ENCODE data around the gene TIGD3. TPM values are rescaled to one million over a fixed set of nuclear protein-coding genes. Genes with fewer than 3 reads are reported as not detected.
A peak's percentile ranks its signal among the peaks of the same experiment; 100 is the strongest.

The TIGD3 gene
- total and polyA plus RNA-seq, 9 of the 15 experiments (the other 6 are each of a cell fraction or from before 2014, with no cell fraction given) = 0.06 to 1.3 (median 0.56) TPM

DNA sequence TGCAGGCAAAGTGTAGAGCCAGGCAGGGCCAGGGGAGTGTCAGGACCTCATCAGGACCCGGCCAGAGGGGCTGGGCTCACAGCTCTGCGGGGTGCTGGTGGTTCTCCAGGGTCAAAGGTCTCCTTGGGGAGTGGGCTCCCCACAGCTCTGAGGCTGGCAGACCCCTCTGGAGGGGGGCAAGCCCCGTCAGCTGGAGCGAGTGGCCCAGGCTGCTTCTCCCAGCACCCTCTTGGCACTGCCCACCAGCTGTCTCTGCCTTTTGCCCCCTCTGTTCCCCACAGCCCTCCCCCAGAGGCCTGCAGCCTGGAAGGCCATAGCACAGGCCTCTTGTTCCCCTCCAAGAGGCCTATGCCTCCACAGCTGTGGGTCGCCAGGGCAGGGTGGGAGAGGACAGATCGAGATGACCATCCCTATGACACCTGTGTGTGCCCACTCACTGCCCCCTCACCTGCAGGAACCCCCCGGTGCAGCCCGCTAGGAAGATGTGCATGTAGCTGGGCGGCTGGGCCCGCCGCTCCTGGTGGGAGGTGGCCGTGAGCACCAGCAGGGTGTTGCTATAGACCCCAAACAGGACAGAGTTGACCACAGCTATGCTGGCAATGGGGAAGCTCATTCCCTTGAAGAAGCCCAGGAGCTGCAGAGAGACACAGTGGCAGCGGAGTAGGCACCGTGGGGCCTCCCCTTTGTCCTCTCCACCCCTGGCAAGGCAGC lies 24.5 kb downstream of the TIGD3 start (continued):
- TF ChIP-seq, protein P1, sequence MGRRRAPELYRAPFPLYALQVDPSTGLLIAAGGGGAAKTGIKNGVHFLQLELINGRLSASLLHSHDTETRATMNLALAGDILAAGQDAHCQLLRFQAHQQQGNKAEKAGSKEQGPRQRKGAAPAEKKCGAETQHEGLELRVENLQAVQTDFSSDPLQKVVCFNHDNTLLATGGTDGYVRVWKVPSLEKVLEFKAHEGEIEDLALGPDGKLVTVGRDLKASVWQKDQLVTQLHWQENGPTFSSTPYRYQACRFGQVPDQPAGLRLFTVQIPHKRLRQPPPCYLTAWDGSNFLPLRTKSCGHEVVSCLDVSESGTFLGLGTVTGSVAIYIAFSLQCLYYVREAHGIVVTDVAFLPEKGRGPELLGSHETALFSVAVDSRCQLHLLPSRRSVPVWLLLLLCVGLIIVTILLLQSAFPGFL (CRISPR knock-in tag; IDR thresholded peaks at IDR 0.05) = no peak
- no peak for TF ChIP-seq BDP1 (IDR thresholded peaks at IDR 0.05; ENCODE audit: insufficient read depth, insufficient read length)
- TF ChIP-seq, protein P2, sequence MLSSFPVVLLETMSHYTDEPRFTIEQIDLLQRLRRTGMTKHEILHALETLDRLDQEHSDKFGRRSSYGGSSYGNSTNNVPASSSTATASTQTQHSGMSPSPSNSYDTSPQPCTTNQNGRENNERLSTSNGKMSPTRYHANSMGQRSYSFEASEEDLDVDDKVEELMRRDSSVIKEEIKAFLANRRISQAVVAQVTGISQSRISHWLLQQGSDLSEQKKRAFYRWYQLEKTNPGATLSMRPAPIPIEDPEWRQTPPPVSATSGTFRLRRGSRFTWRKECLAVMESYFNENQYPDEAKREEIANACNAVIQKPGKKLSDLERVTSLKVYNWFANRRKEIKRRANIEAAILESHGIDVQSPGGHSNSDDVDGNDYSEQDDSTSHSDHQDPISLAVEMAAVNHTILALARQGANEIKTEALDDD (IDR thresholded peaks at IDR 0.05) = no peak
- no peak for TF ChIP-seq STAG1 (CRISPR knock-in tag; IDR thresholded peaks at IDR 0.05; ENCODE audit: borderline replicate concordance)

DNA sequence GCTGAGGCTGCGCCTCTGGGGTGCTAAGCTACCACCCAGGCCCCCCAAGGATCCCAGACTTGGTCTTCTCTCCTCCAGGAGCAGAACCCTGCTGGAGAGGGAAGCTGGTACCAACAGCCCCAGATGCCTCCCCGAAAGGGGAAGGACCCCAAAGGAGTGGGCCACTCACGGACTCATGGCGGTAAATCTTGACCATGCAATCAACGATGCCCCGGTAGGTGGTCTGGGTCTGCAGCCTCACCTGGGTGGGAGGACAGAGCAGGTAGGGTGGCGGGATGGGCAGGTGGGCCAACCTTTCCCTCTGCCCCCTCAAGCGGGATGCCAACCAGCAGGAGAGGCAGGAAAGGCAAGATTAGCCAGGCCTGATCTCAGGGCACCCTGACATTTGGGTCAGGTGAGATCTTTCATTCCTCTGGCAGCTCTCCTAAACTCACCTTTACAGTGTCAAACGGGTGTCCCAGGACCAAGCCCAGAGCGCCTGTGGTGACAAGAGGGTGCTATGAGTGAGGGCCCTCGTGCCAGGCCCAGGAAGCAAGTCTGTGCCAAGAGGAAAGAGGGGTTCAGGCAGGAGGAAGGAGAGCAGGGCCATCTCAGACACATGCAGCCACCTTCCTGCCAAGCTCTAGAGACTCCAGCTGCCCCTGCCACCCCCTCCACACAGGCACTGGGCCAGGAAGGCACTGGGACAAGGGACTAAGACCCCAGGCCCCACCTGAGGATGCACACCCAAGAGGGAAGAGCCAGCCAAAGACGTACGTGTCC lies 25.3 kb downstream of the TIGD3 start:
- TF ChIP-seq RBFOX2 (IDR thresholded peaks at IDR 0.05; ENCODE audit: low read depth, low read length) = 0 out of 2 replicates have a peak, but pooled peaks have one; percentile 8
- TF ChIP-seq, protein P3, sequence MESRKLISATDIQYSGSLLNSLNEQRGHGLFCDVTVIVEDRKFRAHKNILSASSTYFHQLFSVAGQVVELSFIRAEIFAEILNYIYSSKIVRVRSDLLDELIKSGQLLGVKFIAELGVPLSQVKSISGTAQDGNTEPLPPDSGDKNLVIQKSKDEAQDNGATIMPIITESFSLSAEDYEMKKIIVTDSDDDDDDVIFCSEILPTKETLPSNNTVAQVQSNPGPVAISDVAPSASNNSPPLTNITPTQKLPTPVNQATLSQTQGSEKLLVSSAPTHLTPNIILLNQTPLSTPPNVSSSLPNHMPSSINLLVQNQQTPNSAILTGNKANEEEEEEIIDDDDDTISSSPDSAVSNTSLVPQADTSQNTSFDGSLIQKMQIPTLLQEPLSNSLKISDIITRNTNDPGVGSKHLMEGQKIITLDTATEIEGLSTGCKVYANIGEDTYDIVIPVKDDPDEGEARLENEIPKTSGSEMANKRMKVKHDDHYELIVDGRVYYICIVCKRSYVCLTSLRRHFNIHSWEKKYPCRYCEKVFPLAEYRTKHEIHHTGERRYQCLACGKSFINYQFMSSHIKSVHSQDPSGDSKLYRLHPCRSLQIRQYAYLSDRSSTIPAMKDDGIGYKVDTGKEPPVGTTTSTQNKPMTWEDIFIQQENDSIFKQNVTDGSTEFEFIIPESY (CRISPR knock-in tag; IDR thresholded peaks at IDR 0.05) = peak; percentile 65
- TF ChIP-seq CREBBP (IDR thresholded peaks at IDR 0.05; ENCODE audit: low read depth, low read length) = no peak
- intact Hi-C loops (cut with micrococcal nuclease) = no loop called here

More for the DNA sequence above, 25.3 kb downstream of the TIGD3 start:
- 71% methylated on average over 12 of the region's 13 CpGs for WGBS (ENCODE audit: insufficient coverage, low coverage, missing lambda C conversion rate)
- DNase-seq (ENCODE audit: extremely low read depth in 1 of 4, low spot score in 3 of 4) (no peak), ATAC-seq (no peak), FAIRE-seq (no peak)
- no peaks in the 10 kb centered on the region for H3K9me3 ChIP-seq (replicated peaks; ENCODE audit: control insufficient read depth, insufficient read depth, low read depth, low read length)
- no peaks in the 10 kb centered on the region for H3K9me1 ChIP-seq (ENCODE audit: control insufficient read depth, insufficient read depth, low read length)
- POLR2A ChIA-PET = interaction anchor here (0.6 to 16.2 kb wide), 7 partner anchors 9 to 123 kb away, joined by 3 to 253 read pairs (median 5); partner anchors contain the start of genes MALAT1 and NEAT1
- no peaks in the 10 kb centered on the region; the same call in 1 of the 2 replicates for H4K20me1 ChIP-seq (replicated peaks; ENCODE audit: control insufficient read depth, insufficient read depth, low read length)
- no TSS peak for BruUV-seq (replicated peaks)
- no peak overlapping the region for H3K4me3 ChIP-seq
- no peaks in the 10 kb centered on the region for H3K79me2 ChIP-seq (ENCODE audit: control insufficient read depth, insufficient read depth, low read length)
- H3K27me3 ChIP-seq (ENCODE audit: control insufficient read depth in 2 of 2, insufficient read depth in 2 of 2, low read length in 2 of 2) = no peaks in the 10 kb centered on the region
- H3K4me2 ChIP-seq (ENCODE audit: insufficient read depth, low read length) = no peak overlapping the region
- CTCF ChIA-PET (ENCODE audit: low intra/inter-chr PET ratio) = no interaction called here
- no peaks in the 10 kb centered on the region for H3K36me3 ChIP-seq (ENCODE audit: control insufficient read depth, insufficient read depth, low read length)
- peaks cover 21 to 74% of the 10 kb centered on the region in 2 experiments for H3K4me1 ChIP-seq (replicated peaks in 1 of 2; ENCODE audit: control insufficient read depth in 2 of 2, insufficient read depth in 2 of 2, low read length in 2 of 2)
- H3K9ac ChIP-seq (ENCODE audit: insufficient read depth in 1 of 2, low read depth in 2 of 2, low read length in 2 of 2) = peak overlapping the region in 1 of 2 experiments; percentile 55; a peak in 1 of 4 replicates
- in situ Hi-C loops (cut with MboI) = no loop called here
- no peak overlapping the region for H2AFZ ChIP-seq (ENCODE audit: low read depth, low read length)
- H3K27ac ChIP-seq (ENCODE audit: extremely low read depth, low read depth, low read length) = no peak overlapping the region
